NK-92 (cell line): ENCODE data around the gene PARP15.

Source experiments
- DNase-seq: peaks from one replicate; lab custom pipeline; 2025; ENCODE audit not compliant: unreplicated experiment; lab: John Stamatoyannopoulos, UW

The PARP15 gene

GRCh38 chr3:122568755-122569154 is 8.7 kb upstream of the PARP15 start:
- DNase-seq = no peak

DNA sequence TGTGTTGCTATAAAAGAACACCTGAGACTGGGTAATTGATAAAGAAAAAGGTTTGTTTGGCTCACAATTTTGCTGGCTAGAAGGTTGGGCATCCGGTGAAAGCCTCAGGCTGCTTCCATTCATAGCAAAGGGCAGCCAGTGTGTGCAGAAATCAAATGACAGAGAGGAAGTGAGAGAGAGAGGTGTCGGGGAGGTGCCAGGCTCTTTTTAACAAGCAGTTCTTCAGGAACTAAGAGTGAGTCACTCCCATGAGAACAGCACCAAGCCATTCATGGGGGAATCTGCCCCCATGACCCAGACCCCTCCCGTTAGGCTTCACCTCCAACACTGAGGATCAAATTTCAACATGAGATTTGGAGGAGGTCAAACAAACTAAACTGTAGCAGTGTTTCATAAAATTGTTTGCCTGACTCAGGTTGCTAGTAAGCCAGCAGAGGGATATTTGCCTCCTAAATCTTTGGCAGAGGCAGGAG is 4.5 kb upstream of the PARP15 start:
- DNase-seq = no peak

- no peak for DNase-seq
Measured at GRCh38 chr3:122576174-122576940, 1.1 kb upstream of the PARP15 start.

DNA sequence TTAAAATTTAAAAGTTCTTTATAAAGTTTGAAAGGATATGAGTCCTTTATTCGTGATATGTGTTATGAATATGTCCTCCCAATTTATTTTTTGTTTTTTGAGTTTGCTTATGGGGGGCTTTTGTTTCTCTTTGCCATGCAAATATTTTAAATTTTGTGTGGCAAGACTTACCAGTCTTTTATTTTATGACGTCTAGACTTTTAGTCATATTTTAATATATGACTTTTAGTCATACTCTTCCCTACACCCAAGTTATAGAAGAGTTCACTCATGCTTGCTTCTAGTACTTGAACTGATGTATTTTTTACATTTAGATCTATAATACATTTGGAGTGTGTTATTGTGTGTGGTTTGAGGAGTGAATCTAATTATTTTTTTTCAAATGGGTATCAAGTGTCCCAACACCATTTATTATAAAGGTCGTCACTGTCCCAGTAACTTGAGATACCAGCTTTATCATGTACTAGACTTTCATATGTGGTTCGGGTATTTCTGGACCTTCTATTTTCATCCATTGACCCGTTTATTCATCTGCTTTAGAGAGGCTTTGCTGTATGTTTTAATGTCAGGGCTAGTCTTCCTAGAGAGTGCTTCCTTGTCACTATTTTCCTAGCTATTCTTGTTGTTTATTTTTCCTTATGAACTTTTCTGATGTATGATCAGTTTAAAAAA is 755 bp downstream of the PARP15 start:
- DNase-seq = no peak

GRCh38 chr3:122580470-122580869 is 3.0 kb downstream of the PARP15 start:
- DNase-seq = no peak

- no peak for DNase-seq
Measured at GRCh38 chr3:122581622-122582021, 4.2 kb downstream of the PARP15 start.

DNA sequence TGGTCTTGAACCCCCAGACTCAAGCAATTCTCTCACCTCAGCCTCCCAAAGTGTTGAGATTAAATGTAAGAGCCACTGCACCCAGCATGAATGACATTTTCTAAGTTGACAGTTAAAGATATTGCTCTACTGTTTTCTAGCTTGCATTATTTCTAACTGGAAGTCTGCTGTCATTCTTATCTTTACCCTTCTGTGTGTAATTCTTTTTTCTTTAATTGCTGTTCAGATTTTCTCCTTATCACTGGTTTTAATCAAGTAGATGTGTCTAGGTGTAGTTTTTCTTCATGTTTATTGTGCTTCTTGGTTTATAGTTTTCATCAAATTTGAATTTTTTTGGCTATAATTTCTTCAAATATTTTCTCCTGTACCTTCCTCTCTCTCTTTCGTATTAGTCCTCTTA is 4.9 kb downstream of the PARP15 start:
- DNase-seq = no peak

DNA sequence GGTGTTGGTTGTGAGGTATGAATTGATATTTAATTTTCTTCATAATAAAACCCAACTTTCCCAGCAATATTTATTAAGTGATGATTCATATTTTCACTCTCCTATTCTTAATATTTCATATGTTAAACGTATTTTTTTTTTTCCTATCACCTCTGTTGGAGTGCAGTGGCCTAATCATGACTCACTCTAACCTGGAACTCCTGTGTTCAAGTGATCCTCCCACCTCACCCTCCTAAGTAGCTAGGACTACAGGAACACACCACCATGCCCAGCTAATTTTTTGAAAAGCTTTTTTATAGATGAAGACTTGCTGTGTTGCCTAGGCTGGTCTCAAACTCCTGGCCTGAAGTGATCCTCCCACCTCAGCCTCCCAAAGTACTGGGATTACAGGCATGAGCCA is 8.6 kb downstream of the PARP15 start:
- DNase-seq = no peak

- DNase-seq = no peak
Measured at GRCh38 chr3:122586773-122587485, 9.5 kb downstream of the PARP15 start.

- DNase-seq = no peak
Measured at GRCh38 chr3:122587572-122587971, 10.1 kb downstream of the PARP15 start.

GRCh38 chr3:122589297-122589696 is 11.8 kb downstream of the PARP15 start:
- DNase-seq = no peak

GRCh38 chr3:122590610-122591009 is 13.2 kb downstream of the PARP15 start:
- DNase-seq = no peak

DNA sequence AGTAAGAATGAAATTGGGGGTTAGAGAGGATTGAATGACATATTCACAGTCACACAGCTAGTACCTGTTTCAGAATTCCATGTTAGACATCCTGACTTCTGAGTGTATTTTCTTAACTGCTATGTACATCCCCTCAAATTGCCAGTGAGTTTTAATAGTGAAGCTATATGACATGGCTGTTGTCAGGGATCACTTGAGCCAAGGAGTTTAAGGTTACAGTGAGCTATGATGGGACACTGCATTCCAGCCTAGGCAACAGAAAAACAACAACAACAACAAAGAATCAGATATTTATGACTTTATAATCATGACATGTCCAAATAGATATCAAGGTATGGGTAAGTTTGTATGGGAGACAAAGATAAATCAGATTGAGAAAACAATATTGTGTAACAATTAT is 16.6 kb downstream of the PARP15 start:
- DNase-seq = no peak

- DNase-seq = no peak
Measured at GRCh38 chr3:122598151-122598550, 20.7 kb downstream of the PARP15 start.

GRCh38 chr3:122598556-122598955 is 21.1 kb downstream of the PARP15 start:
- no peak for DNase-seq

GRCh38 chr3:122602011-122602710 is 24.7 kb downstream of the PARP15 start:
- no peak for DNase-seq

GRCh38 chr3:122603056-122603455 is 25.6 kb downstream of the PARP15 start:
- no peak for DNase-seq

DNA sequence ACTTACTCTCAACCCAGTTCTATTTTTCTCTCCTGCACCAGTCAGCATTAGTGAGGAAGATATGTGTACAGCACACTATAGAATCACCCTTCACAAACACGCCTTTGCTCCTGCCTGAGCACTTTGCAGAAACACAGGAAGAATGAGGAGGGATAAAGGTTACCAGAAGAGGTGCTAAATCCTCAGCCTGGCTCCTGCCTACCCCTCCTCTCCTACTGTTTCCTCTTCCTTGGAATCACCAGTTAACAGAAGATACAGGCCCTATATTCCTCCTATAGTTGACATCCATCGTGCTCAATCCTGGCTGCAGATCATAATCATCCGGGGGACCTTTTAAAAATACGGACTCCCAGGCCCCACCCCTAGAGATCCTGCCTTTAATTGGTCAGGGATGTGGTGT is 28.9 kb downstream of the PARP15 start:
- DNase-seq = no peak

DNA sequence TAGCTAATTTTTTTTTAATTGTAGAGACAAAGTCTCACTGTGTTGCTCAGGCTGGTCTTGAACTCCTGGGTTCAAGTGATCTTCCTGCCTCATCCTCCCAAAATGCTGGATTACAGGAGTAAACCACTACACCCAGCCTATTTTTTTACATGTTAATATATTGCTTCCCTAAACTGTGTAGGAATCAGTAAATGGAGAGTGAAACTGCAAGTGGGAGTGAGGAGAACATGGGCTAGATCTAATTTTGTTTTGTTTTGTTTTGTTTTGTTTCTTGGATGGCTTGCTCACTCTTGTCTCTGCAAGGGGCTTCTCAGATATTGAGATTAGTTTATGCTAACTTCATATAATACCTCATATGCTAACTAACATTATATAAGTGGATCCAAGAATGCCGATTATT is 31.5 kb downstream of the PARP15 start:
- no peak for DNase-seq

- DNase-seq = no peak
Measured at GRCh38 chr3:122609798-122610559, 32.5 kb downstream of the PARP15 start.

DNA sequence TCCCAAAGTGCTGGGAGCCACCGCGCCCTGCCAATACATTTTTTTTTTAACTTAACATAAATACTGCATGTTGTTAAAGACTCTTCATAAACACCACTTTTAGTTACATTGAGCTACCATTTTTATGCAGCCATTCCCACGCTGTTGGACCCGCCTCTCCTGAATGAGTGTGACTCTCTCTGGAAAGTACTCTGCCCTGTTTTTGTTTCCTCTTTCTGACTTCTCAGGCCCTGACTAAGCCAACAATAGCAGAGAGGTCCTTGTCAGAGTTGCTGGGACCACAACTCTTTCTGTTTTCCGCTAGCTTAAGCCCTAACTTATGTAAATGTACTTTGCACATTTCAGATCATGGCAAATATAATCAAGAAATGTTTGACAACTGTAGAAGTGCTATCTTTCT is 35.2 kb downstream of the PARP15 start:
- no peak for DNase-seq
